Mesothelial cell of epicardium (in vitro differentiated cells): ENCODE data around the gene CARS2. TPM values are rescaled to one million over a fixed set of nuclear protein-coding genes. Genes with fewer than 3 reads are reported as not detected.

Experiments used
- DNase-seq, 2 experiments: peaks; one replicate each; pipeline ENCODE4 v3.0.0; 2021; ENCODE audit warnings: low spot score in 2 of 2; ENCODE audit not compliant: unreplicated experiment in 2 of 2
- H3K27ac Mint-ChIP-seq: 2 replicates; pipeline ENCODE4 v1.8.0; 2021; ENCODE audit warnings: mixed read lengths
- H3K27me3 Mint-ChIP-seq: 2 replicates; pipeline ENCODE4 v1.8.0; 2021; ENCODE audit warnings: low read depth, mixed read lengths
- H3K36me3 Mint-ChIP-seq: 2 replicates; pipeline ENCODE4 v1.8.0; 2021; ENCODE audit warnings: mixed read lengths
- H3K4me1 Mint-ChIP-seq: 2 replicates; pipeline ENCODE4 v1.8.0; 2021; ENCODE audit warnings: mixed read lengths
- H3K4me3 Mint-ChIP-seq: 2 replicates; pipeline ENCODE4 v1.8.0; 2021; ENCODE audit warnings: mild to moderate bottlenecking, moderate library complexity, mixed read lengths
- H3K9me3 Mint-ChIP-seq: 2 replicates; pipeline ENCODE4 v1.8.0; 2021; ENCODE audit warnings: mixed read lengths
- total RNA-seq: library from RNA; stranded (reverse); gene quantifications from 3 replicates; pipeline ENCODE4 v1.2.1, GENCODE V29; 2021
- TF ChIP-seq, protein P1 (sequence below): fragments of 200-600 bp; sonication (generic); IDR thresholded peaks from one replicate; pipeline ENCODE4 v1.5.0; 2021; ENCODE audit warnings: antibody characterized with exemption; ENCODE audit not compliant: unreplicated experiment

CARS2 gene, protein sequence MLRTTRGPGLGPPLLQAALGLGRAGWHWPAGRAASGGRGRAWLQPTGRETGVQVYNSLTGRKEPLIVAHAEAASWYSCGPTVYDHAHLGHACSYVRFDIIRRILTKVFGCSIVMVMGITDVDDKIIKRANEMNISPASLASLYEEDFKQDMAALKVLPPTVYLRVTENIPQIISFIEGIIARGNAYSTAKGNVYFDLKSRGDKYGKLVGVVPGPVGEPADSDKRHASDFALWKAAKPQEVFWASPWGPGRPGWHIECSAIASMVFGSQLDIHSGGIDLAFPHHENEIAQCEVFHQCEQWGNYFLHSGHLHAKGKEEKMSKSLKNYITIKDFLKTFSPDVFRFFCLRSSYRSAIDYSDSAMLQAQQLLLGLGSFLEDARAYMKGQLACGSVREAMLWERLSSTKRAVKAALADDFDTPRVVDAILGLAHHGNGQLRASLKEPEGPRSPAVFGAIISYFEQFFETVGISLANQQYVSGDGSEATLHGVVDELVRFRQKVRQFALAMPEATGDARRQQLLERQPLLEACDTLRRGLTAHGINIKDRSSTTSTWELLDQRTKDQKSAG
- total RNA-seq, result 84.4 to 89.1 TPM (median 87.6 TPM) in 3 replicates

- no peaks in the 10 kb centered on the region for H3K9me3 Mint-ChIP-seq
- peak; percentile 87 to 89 for DNase-seq
- peaks cover 7% of the 10 kb centered on the region for H3K36me3 Mint-ChIP-seq
- peaks cover 30% of the 10 kb centered on the region for H3K4me1 Mint-ChIP-seq
- peak within 1 kb of the TSS; percentile 86 for H3K4me3 Mint-ChIP-seq
- H3K27me3 Mint-ChIP-seq, result no peaks in the 10 kb centered on the region
- TF ChIP-seq, protein P1, sequence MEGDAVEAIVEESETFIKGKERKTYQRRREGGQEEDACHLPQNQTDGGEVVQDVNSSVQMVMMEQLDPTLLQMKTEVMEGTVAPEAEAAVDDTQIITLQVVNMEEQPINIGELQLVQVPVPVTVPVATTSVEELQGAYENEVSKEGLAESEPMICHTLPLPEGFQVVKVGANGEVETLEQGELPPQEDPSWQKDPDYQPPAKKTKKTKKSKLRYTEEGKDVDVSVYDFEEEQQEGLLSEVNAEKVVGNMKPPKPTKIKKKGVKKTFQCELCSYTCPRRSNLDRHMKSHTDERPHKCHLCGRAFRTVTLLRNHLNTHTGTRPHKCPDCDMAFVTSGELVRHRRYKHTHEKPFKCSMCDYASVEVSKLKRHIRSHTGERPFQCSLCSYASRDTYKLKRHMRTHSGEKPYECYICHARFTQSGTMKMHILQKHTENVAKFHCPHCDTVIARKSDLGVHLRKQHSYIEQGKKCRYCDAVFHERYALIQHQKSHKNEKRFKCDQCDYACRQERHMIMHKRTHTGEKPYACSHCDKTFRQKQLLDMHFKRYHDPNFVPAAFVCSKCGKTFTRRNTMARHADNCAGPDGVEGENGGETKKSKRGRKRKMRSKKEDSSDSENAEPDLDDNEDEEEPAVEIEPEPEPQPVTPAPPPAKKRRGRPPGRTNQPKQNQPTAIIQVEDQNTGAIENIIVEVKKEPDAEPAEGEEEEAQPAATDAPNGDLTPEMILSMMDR, result no peak
- peak within 1 kb of the TSS; percentile 86 for H3K27ac Mint-ChIP-seq
Measured at GRCh38 chr13:110705826-110706569, at the start of gene CARS2. Gene CARS2, minus strand, starts transcription at chr13:110706116. Its CDS starts 23 bp downstream, at chr13:110706093.

DNA sequence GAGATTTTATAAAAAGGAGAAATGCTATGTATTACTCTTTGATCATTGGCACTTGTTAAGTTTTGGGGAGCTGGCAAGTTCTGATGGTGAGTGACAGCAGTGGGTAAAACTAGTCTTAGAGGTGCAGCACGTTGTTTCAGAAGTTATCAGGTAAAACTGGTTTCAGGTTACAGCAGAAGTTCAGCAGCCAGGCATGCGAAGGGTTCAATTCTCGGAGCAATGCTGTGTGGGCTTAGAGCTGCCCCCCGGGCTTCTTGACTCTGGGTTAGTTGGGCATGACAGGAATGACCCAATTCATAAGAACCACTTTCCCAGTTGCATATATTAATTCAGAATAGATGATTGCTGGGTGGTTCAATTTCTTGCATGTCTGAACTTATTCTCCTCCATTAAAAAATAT lies 42.4 kb upstream of the CARS2 start:
- Mint-ChIP-seq H3K4me3 (no peak overlapping the region), H3K4me1 (peaks cover 21% of the 10 kb centered on the region), H3K27ac (no peak overlapping the region)

DNA sequence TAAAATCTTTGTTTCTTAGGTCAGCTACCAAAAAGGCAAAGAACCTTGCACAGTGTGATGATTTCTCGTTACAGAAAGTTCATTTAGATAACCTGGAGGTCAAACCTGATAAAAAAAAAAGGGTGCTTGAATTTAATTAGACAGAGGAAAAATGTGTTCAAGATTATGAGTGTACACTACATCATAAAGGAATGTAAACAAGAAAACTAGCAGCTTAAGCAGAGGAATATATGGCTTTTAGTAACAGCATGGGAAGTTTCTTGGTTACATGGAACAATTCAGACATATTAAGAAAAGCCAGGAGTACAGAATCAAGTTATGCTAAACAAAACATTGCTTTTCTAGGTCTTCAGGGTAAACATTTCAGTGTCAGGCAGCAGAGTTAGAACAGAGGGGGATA lies 40.5 kb upstream of the CARS2 start:
- TF ChIP-seq, protein P1, result no peak
- Mint-ChIP-seq H3K27ac (peak overlapping the region; percentile 55), H3K27me3 (no peaks in the 10 kb centered on the region), H3K9me3 (peaks cover 29% of the 10 kb centered on the region), H3K4me1 (peaks cover 21% of the 10 kb centered on the region), H3K4me3 (no peak overlapping the region), H3K36me3 (peaks cover 18% of the 10 kb centered on the region)
- DNase-seq, result no peak

More for the DNA sequence above, 42.4 kb upstream of the CARS2 start:
- Mint-ChIP-seq H3K9me3 (peaks cover 23% of the 10 kb centered on the region), H3K36me3 (peaks cover 22% of the 10 kb centered on the region), H3K27me3 (no peaks in the 10 kb centered on the region)
- TF ChIP-seq, protein P1, result no peak
- no peak for DNase-seq

- H3K36me3 Mint-ChIP-seq, result peaks cover 8% of the 10 kb centered on the region
- H3K27me3 Mint-ChIP-seq, result no peaks in the 10 kb centered on the region
- H3K9me3 Mint-ChIP-seq, result peaks cover 32% of the 10 kb centered on the region
- DNase-seq, result no peak
- TF ChIP-seq, protein P1, result no peak
- peaks cover 20% of the 10 kb centered on the region for H3K4me1 Mint-ChIP-seq
- no peak overlapping the region for H3K27ac Mint-ChIP-seq
- no peak overlapping the region for H3K4me3 Mint-ChIP-seq
Measured at GRCh38 chr13:110743687-110744086, 37.8 kb upstream of the CARS2 start.

DNA sequence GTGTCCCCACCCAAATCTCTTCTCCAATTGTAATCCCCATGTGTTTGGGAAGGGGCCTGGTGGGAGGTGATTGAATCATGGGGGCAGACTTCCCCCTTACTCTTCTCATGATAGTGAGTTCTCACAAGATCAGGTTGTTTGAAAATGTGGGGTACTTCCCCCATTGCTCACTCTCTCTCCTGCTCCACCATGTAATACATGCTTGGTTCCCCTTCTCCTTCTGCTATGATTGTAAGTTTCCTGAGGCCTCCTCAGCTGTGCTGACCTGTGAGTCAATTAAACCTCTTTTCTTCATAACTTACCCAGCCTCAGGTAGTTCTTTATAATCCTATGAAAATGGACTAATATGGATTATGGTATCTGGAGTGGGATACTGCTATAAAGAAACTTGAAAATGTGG lies 31.6 kb upstream of the CARS2 start:
- DNase-seq, result no peak
- no peak overlapping the region for H3K4me3 Mint-ChIP-seq
- H3K27me3 Mint-ChIP-seq, result no peaks in the 10 kb centered on the region
- H3K4me1 Mint-ChIP-seq, result no peaks in the 10 kb centered on the region
- TF ChIP-seq, protein P1, result no peak
- H3K9me3 Mint-ChIP-seq, result peaks cover 27% of the 10 kb centered on the region
- H3K36me3 Mint-ChIP-seq, result peaks cover 1% of the 10 kb centered on the region
- no peak overlapping the region for H3K27ac Mint-ChIP-seq
